IPS-20b (cell line): ENCODE measurements around the gene TRPV2.
"Not testable (repeated sequence)": the region's sequence is repeated elsewhere in the genome, so short reads cannot be mapped to it uniquely, and the experiment has no call there.

Experiments
- H3K27ac ChIP-seq: one replicate; pipeline ENCODE4 v1.5.1; 2013; ENCODE audit warnings: low read length
- H3K27me3 ChIP-seq: 2 replicates; pipeline ENCODE4 v1.6.1; 2013; ENCODE audit warnings: mild to moderate bottlenecking, low read length, inconsistent platforms; ENCODE audit not compliant: insufficient read depth
- H3K36me3 ChIP-seq: 2 replicates; pipeline ENCODE4 v1.6.1; 2013; ENCODE audit warnings: low read depth, mild to moderate bottlenecking, inconsistent platforms, low read length, moderate library complexity; ENCODE audit not compliant: insufficient read depth
- H3K4me1 ChIP-seq: 2 replicates; pipeline ENCODE4 v1.6.1; 2013; ENCODE audit warnings: mild to moderate bottlenecking, control low read depth, inconsistent platforms, low read length, moderate library complexity; ENCODE audit not compliant: insufficient read depth
- H3K4me3 ChIP-seq: 2 replicates; pipeline ENCODE4 v1.5.1; 2013; ENCODE audit warnings: mild to moderate bottlenecking, low read length, inconsistent platforms
- H3K9ac ChIP-seq: 2 replicates; pipeline ENCODE4 v1.6.1; 2013; ENCODE audit warnings: low read depth, mild to moderate bottlenecking, inconsistent platforms, low read length, moderate library complexity
- H3K9me3 ChIP-seq: 2 replicates; pipeline ENCODE4 v1.6.1; 2013; ENCODE audit warnings: mild to moderate bottlenecking, low read depth, low read length, inconsistent platforms; ENCODE audit not compliant: insufficient read depth

The TRPV2 gene

DNA sequence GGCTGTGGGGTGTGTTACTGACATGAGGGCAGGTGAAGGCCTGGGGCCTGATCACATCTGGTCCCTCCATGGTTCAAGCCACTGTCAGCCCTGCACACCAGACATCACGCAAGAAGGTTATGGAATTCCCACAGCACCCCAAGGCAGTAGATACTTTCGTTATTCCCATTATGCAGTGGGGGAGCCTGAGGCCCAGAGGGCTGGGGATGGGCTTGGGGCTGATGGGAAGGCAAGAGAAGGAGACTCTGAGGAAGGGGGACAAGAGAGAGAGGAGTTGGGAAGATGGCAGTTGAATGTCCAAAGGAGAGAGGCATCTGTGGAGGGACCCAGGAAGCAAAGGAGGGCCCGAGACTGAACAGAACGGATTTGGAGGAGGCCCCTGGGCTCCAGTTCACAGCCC is 34.7 kb downstream of the TRPV2 start:
- Histone ChIP-seq H3K9me3 (no peaks in the 10 kb centered on the region), H3K27me3 (no peaks in the 10 kb centered on the region), H3K36me3 (peaks cover 26% of the 10 kb centered on the region), H3K27ac (no peak overlapping the region), H3K4me3 (no peak overlapping the region), H3K9ac (no peak overlapping the region), H3K4me1 (no peaks in the 10 kb centered on the region; the same call in 1 of the 2 replicates)

- peaks cover 16% of the 10 kb centered on the region for H3K36me3 ChIP-seq
- H3K4me1 ChIP-seq, H3K9ac ChIP-seq, H3K27me3 ChIP-seq, H3K9me3 ChIP-seq, H3K4me3 ChIP-seq, H3K27ac ChIP-seq: not testable (repeated sequence)
Observed at GRCh38 chr17:16452268-16452667, 36.9 kb downstream of the TRPV2 start.

- Histone ChIP-seq H3K4me1 (no peaks in the 10 kb centered on the region), H3K4me3 (no peak overlapping the region), H3K36me3 (peaks cover 9% of the 10 kb centered on the region), H3K9me3 (no peaks in the 10 kb centered on the region), H3K9ac (no peak overlapping the region), H3K27ac (no peak overlapping the region), H3K27me3 (no peaks in the 10 kb centered on the region)
Observed at GRCh38 chr17:16453493-16453851, 38.1 kb downstream of the TRPV2 start.

GRCh38 chr17:16455997-16456741 is 40.8 kb downstream of the TRPV2 start:
- no peak overlapping the region for H3K27ac ChIP-seq

GRCh38 chr17:16456742-16457316 is 41.5 kb downstream of the TRPV2 start:
- Histone ChIP-seq H3K9me3 (no peaks in the 10 kb centered on the region), H3K36me3 (peaks cover 6% of the 10 kb centered on the region)

More at GRCh38 chr17:16455997-16456741, 40.8 kb downstream of the TRPV2 start:
- Histone ChIP-seq H3K27me3 (no peaks in the 10 kb centered on the region), H3K36me3 (peaks cover 4% of the 10 kb centered on the region), H3K9ac (no peak overlapping the region), H3K9me3 (no peaks in the 10 kb centered on the region), H3K4me1 (peaks cover 9% of the 10 kb centered on the region; the same call in 1 of the 2 replicates), H3K4me3 (no peak overlapping the region)

GRCh38 chr17:16459271-16459670 is 43.9 kb downstream of the TRPV2 start:
- H3K9ac ChIP-seq: peak overlapping the region; percentile 29; the same call in 1 of the 2 replicates
- no peak overlapping the region for H3K4me3 ChIP-seq
- H3K9me3 ChIP-seq: no peaks in the 10 kb centered on the region
- peaks cover 6% of the 10 kb centered on the region for H3K36me3 ChIP-seq
- peaks cover 9% of the 10 kb centered on the region; the same call in 1 of the 2 replicates for H3K4me1 ChIP-seq
- no peaks in the 10 kb centered on the region for H3K27me3 ChIP-seq
- H3K27ac ChIP-seq: no peak overlapping the region

More at GRCh38 chr17:16456742-16457316, 41.5 kb downstream of the TRPV2 start:
- H3K4me1 ChIP-seq: peaks cover 9% of the 10 kb centered on the region; the same call in 1 of the 2 replicates
- no peak overlapping the region for H3K4me3 ChIP-seq
- no peaks in the 10 kb centered on the region for H3K27me3 ChIP-seq
- no peak overlapping the region for H3K9ac ChIP-seq
- H3K27ac ChIP-seq: no peak overlapping the region

- Histone ChIP-seq H3K4me3 (peak overlapping the region; percentile 32; the same call in 1 of the 2 replicates), H3K9me3 (no peaks in the 10 kb centered on the region), H3K9ac (peak overlapping the region; percentile 29; the same call in 1 of the 2 replicates), H3K4me1 (peaks cover 9% of the 10 kb centered on the region; the same call in 1 of the 2 replicates), H3K36me3 (peaks cover 6% of the 10 kb centered on the region), H3K27me3 (no peaks in the 10 kb centered on the region), H3K27ac (no peak overlapping the region)
Observed at GRCh38 chr17:16459855-16460550, 44.6 kb downstream of the TRPV2 start.

DNA sequence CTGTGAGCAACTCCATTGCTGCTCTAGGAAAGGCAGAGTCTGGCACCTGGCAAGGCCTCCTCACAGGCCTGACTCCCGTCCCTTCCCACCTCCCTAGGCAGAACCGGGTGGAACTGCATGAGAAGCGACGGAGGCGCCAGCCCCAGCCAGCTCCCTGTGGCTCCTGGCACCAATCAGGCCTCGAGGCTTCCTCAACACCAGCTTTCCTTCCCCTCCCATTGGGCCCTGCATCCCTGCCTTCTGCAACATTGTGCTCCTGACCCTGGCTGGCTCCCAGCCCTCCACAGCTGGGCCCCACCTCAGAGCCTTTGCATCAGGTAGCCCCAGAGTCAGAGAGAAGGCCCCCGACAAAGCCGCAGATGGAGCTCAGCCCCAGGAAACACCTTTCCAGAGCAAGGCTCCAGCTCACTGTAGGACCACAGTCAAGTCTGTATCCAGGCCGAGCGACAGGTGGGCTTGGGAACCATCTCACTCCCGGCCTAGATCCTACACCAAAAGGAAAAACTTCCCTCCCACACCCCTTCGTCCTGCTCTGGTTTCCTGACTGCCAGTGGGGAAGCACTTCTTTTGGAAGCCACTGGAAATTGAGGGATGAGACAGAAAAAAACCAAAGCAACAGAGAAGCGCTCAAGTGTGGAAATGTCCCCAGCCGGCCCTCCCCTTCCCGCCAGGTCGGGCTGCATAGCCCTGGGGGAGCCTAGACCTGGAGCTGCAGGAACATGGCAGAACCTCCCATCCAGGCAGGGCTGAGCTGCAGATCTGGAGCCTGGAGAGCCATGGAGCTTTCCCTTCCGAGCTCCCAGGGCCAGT is 45.6 kb downstream of the TRPV2 start:
- no peak overlapping the region for H3K4me3 ChIP-seq
- no peaks in the 10 kb centered on the region for H3K27me3 ChIP-seq
- peaks cover 9% of the 10 kb centered on the region; the same call in 1 of the 2 replicates for H3K4me1 ChIP-seq
- H3K27ac ChIP-seq: no peak overlapping the region
- H3K9me3 ChIP-seq: no peaks in the 10 kb centered on the region
- H3K36me3 ChIP-seq: peaks cover 6% of the 10 kb centered on the region
- no peak overlapping the region for H3K9ac ChIP-seq

- Histone ChIP-seq H3K9me3 (no peaks in the 10 kb centered on the region), H3K27me3 (no peaks in the 10 kb centered on the region), H3K4me3 (no peak overlapping the region), H3K4me1 (peaks cover 9% of the 10 kb centered on the region; the same call in 1 of the 2 replicates), H3K36me3 (peaks cover 6% of the 10 kb centered on the region), H3K9ac (no peak overlapping the region), H3K27ac (no peak overlapping the region)
Observed at GRCh38 chr17:16461606-16461866, 46.2 kb downstream of the TRPV2 start.

DNA sequence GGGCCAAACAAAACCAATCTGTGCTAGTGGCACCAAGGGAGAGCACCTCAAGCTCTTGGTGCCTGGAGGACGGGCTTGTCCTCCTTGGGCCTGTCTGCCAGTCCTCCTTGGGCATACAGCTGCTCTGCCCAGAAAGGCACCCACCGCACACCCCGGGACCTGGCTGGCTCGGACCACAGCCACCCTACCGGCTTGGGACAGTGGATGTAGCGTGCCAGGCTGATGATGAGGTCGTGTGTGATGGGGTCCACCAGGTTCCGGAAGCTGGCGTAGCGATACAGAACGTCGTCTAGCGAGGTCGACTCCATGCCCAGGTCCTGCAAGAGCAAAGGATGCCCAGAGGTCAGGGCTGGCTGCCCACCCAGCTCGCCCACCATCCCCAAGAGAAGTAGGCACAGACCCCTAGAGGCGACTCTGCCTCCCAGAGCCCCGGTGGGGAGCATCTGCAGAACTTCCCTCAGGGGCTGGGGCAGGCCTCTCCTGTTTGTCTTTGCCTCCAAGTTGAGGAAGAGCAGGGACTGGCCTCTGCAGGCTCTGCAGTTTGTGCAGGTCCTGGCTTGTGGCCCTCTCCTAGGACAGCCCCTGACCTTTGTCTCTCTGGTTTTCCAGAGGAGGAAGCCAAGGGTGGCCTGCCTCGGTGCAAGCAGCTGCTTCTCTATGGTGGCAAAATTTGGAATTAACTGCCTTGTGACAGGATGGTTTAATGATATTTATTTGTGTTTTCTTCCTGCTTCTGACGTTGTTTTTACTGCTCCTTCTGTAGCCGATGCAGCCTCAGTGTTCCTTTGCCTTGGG is 46.9 kb downstream of the TRPV2 start:
- H3K4me3 ChIP-seq: no peak overlapping the region
- peaks cover 9% of the 10 kb centered on the region; the same call in 1 of the 2 replicates for H3K4me1 ChIP-seq
- no peaks in the 10 kb centered on the region for H3K27me3 ChIP-seq
- H3K9ac ChIP-seq: no peak overlapping the region
- H3K27ac ChIP-seq: no peak overlapping the region
- peaks cover 6% of the 10 kb centered on the region for H3K36me3 ChIP-seq
- no peaks in the 10 kb centered on the region for H3K9me3 ChIP-seq
